PFSK-1 (cell line): ENCODE data around the gene EEFSEC.

Source experiments
- POLR2AphosphoS5 ChIP-seq: IDR thresholded peaks from 2 replicates; pipeline ENCODE4 v1.6.1; 2012; ENCODE audit warnings: low read depth, mild to moderate bottlenecking, control low read depth, low read length, moderate library complexity
- REST ChIP-seq, 2 experiments: IDR thresholded peaks; 2 replicates each; pipeline versions ENCODE4 v1.6.1 to v1.8.0; 2011 to 2012; ENCODE audit warnings: low read depth in 2 of 2, low read length in 2 of 2, control low read depth in 1 of 2, inconsistent platforms in 1 of 2, mild to moderate bottlenecking in 1 of 2, moderate library complexity in 1 of 2; ENCODE audit not compliant: insufficient read depth in 1 of 2
- SIN3A ChIP-seq: IDR thresholded peaks from 2 replicates; pipeline ENCODE4 v1.6.1; 2012; ENCODE audit warnings: mild to moderate bottlenecking, low read length, moderate library complexity, borderline replicate concordance; ENCODE audit not compliant: insufficient read depth
- TAF1 ChIP-seq: IDR thresholded peaks from 2 replicates; pipeline ENCODE4 v1.6.1; 2012; ENCODE audit warnings: low read length, control low read depth, borderline replicate concordance; ENCODE audit not compliant: insufficient read depth

DNA sequence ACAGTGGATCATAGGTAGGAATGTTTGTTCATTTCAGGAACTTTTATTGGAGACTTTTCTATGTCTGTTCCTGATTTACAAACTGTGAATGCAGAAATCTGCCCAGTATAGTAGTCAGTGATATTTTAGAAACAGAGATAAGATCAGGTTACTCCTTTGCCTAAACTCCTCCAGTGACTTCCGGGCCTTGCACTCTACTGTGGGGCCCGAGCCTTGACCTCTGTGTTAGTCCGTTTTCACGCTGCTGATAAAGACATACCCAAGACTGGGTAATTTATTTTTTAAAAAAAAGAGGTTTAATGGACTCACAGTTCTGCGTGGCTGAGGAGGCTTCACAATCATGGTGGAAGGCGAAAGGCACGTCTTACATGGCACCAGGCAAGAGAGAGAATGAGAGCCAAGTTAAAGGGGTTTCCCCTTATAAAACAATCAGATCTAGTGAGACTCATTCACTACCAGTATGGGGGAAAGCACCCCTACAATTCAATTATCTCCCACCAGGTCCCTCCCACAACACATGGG is 186.3 kb downstream of the EEFSEC start:
- no peak for TF ChIP-seq POLR2AphosphoS5
- TF ChIP-seq TAF1 = no peak
- no peak for TF ChIP-seq SIN3A
- no peak for TF ChIP-seq REST (IDR thresholded peaks at IDR 0.05; ENCODE audit: insufficient read depth in 1 of 2, low read depth in 2 of 2, low read length in 2 of 2)
